ENCODE results near the gene SYNE1.

SYNE1 gene

GRCh38 chr6:152154559-152155356, 482.4 kb downstream of the SYNE1 start:
- in situ Hi-C loops (cut with MboI; ENCODE audit: low sequenced_read_pairs, unreplicated experiment) = no loop called here
- no peak for DNase-seq (ENCODE audit: low spot score)

GRCh38 chr6:152151920-152152319, 485.2 kb downstream of the SYNE1 start:
- in situ Hi-C loops (cut with MboI; ENCODE audit: low sequenced_read_pairs, unreplicated experiment) = no loop called here
- no peak for TF ChIP-seq CTCF (IDR thresholded peaks at IDR 0.05; ENCODE audit: borderline replicate concordance, control extremely low read depth, extremely low read depth, insufficient read depth, missing control alignments)
- no peak for DNase-seq (ENCODE audit: low spot score)

More at GRCh38 chr6:152154559-152155356, 482.4 kb downstream of the SYNE1 start:
- TF ChIP-seq CTCF (IDR thresholded peaks at IDR 0.05; ENCODE audit: borderline replicate concordance, control extremely low read depth, extremely low read depth, insufficient read depth, missing control alignments) = no peak

- no peak for TF ChIP-seq CTCF (IDR thresholded peaks at IDR 0.05; ENCODE audit: borderline replicate concordance, control extremely low read depth, extremely low read depth, insufficient read depth, missing control alignments)
- no peak for DNase-seq (ENCODE audit: low spot score)
- in situ Hi-C loops (cut with MboI; ENCODE audit: low sequenced_read_pairs, unreplicated experiment) = no loop called here
Observed at GRCh38 chr6:152150196-152150595, 487.0 kb downstream of the SYNE1 start.

GRCh38 chr6:152148412-152148811, 488.8 kb downstream of the SYNE1 start:
- TF ChIP-seq CTCF (IDR thresholded peaks at IDR 0.05; ENCODE audit: borderline replicate concordance, control extremely low read depth, extremely low read depth, insufficient read depth, missing control alignments) = no peak
- DNase-seq (ENCODE audit: low spot score) = no peak
- in situ Hi-C loops (cut with MboI; ENCODE audit: low sequenced_read_pairs, unreplicated experiment) = no loop called here

- TF ChIP-seq CTCF (IDR thresholded peaks at IDR 0.05; ENCODE audit: borderline replicate concordance, control extremely low read depth, extremely low read depth, insufficient read depth, missing control alignments) = no peak
- DNase-seq (ENCODE audit: low spot score) = no peak
- in situ Hi-C loops (cut with MboI; ENCODE audit: low sequenced_read_pairs, unreplicated experiment) = no loop called here
Observed at GRCh38 chr6:152147269-152147668, 489.9 kb downstream of the SYNE1 start.

- TF ChIP-seq CTCF (IDR thresholded peaks at IDR 0.05; ENCODE audit: borderline replicate concordance, control extremely low read depth, extremely low read depth, insufficient read depth, missing control alignments) = no peak
- in situ Hi-C loops (cut with MboI; ENCODE audit: low sequenced_read_pairs, unreplicated experiment) = no loop called here
- DNase-seq (ENCODE audit: low spot score) = no peak
Observed at GRCh38 chr6:152146385-152146784, 490.8 kb downstream of the SYNE1 start.

All from GM13976 (cell line).